ENCODE measurements around the gene RFPL3. TPM values are rescaled to one million over a fixed set of nuclear protein-coding genes. Genes with fewer than 3 reads are reported as not detected.

The RFPL3 gene
- total and polyA plus RNA-seq, 2 donors (not counting 1 experiment from before 2014, with no cell fraction given), result not detected

- no peaks in the 10 kb centered on the region for H3K36me3 ChIP-seq (replicated peaks in 1 of 2; ENCODE audit: control extremely low read depth in 1 of 2, control insufficient read depth in 1 of 2, extremely low read depth in 1 of 2, insufficient read depth in 2 of 2, low read length in 1 of 2)
- H3K4me3 ChIP-seq (ENCODE audit: control extremely low read depth in 1 of 5, extremely low read depth in 1 of 5, insufficient read depth in 1 of 5, low read depth in 2 of 5, low read length in 4 of 5), result no peak overlapping the region
- ATAC-seq (ENCODE audit: low read depth) (no peak), DNase-seq (no peak)
- no peak overlapping the region for H3K4me2 ChIP-seq (replicated peaks; ENCODE audit: low read depth, low read length, poor library complexity, severe bottlenecking)
- no peak overlapping the region for H2AFZ ChIP-seq (ENCODE audit: insufficient read depth, low read depth, low read length, poor library complexity, severe bottlenecking)
- ChIA-PET POLR2A (no interaction called here), CTCF (no interaction called here)
- 83% methylated on average over 7 of the region's 7 CpGs for WGBS (ENCODE audit: insufficient coverage)
- Mint-ChIP-seq H3K9me3 (ENCODE audit: insufficient read depth) (no peaks in the 10 kb centered on the region), H3K4me3 (no peak overlapping the region), H3K27me3 (no peaks in the 10 kb centered on the region), H3K27ac (no peak overlapping the region), H3K4me1 (no peaks in the 10 kb centered on the region)
- H3K9me3 ChIP-seq (ENCODE audit: control extremely low read depth in 1 of 3, control insufficient read depth in 2 of 3, insufficient read depth in 1 of 3, low read length in 2 of 3), result peaks cover 0 to 8% (median 2%) of the 10 kb centered on the region in 3 donors
- no peak for TF ChIP-seq EZH2 (IDR thresholded peaks at IDR 0.05; ENCODE audit: borderline replicate concordance, insufficient read depth, low read depth, low read length, poor library complexity, severe bottlenecking)
- no peak for TF ChIP-seq CTCF (IDR thresholded peaks at IDR 0.05)
- H3K79me2 ChIP-seq (ENCODE audit: control insufficient read depth, insufficient read depth, low read length), result no peaks in the 10 kb centered on the region
- no peaks in the 10 kb centered on the region for H4K20me1 ChIP-seq (ENCODE audit: control insufficient read depth, insufficient read depth, low read length, poor library complexity, severe bottlenecking)
- H3K27me3 ChIP-seq (replicated peaks in 1 of 4; ENCODE audit: control extremely low read depth in 1 of 4, control insufficient read depth in 3 of 4, insufficient read depth in 4 of 4, low read length in 3 of 4), result no peaks in the 10 kb centered on the region
- no peak overlapping the region for H3K27ac ChIP-seq (ENCODE audit: low read length in 2 of 2)
- H3K4me1 ChIP-seq (ENCODE audit: control insufficient read depth in 2 of 2, insufficient read depth in 2 of 2, low read length in 2 of 2), result no peaks in the 10 kb centered on the region
- intact Hi-C loops (cut with micrococcal nuclease), result no loop called here
- no peak overlapping the region for H3K9ac ChIP-seq (ENCODE audit: low read length)
Measured at GRCh38 chr22:32325811-32326237, 31.8 kb upstream of the RFPL3 start.

- TF ChIP-seq CTCF (IDR thresholded peaks at IDR 0.05) (no peak), EZH2 (IDR thresholded peaks at IDR 0.05; ENCODE audit: borderline replicate concordance, insufficient read depth, low read depth, low read length, poor library complexity, severe bottlenecking) (no peak)
- Mint-ChIP-seq H3K27me3 (no peaks in the 10 kb centered on the region), H3K27ac (no peak overlapping the region), H3K4me3 (no peak overlapping the region), H3K9me3 (ENCODE audit: insufficient read depth) (no peaks in the 10 kb centered on the region), H3K4me1 (no peaks in the 10 kb centered on the region)
- WGBS (ENCODE audit: insufficient coverage), result 96% methylated on average over 9 of the region's 10 CpGs
- CTCF ChIA-PET, result no interaction called here
- no peak overlapping the region for H2AFZ ChIP-seq (ENCODE audit: insufficient read depth, low read depth, low read length, poor library complexity, severe bottlenecking)
- no peaks in the 10 kb centered on the region for H4K20me1 ChIP-seq (ENCODE audit: control insufficient read depth, insufficient read depth, low read length, poor library complexity, severe bottlenecking)
- H3K4me3 ChIP-seq (ENCODE audit: control extremely low read depth in 1 of 5, extremely low read depth in 1 of 5, insufficient read depth in 1 of 5, low read depth in 2 of 5, low read length in 4 of 5), result no peak overlapping the region
- no peak overlapping the region for H3K4me2 ChIP-seq (replicated peaks; ENCODE audit: low read depth, low read length, poor library complexity, severe bottlenecking)
- no peaks in the 10 kb centered on the region for H3K27me3 ChIP-seq (replicated peaks in 1 of 4; ENCODE audit: control extremely low read depth in 1 of 4, control insufficient read depth in 3 of 4, insufficient read depth in 4 of 4, low read length in 3 of 4)
- no peak overlapping the region for H3K9ac ChIP-seq (ENCODE audit: low read length)
- no peak for ATAC-seq (ENCODE audit: low read depth)
- H3K79me2 ChIP-seq (ENCODE audit: control insufficient read depth, insufficient read depth, low read length), result no peaks in the 10 kb centered on the region
- no peak overlapping the region for H3K27ac ChIP-seq (ENCODE audit: low read length in 2 of 2)
- peaks cover 0 to 8% (median 2%) of the 10 kb centered on the region in 3 donors for H3K9me3 ChIP-seq (ENCODE audit: control extremely low read depth in 1 of 3, control insufficient read depth in 2 of 3, insufficient read depth in 1 of 3, low read length in 2 of 3)
- intact Hi-C loops (cut with micrococcal nuclease), result no loop called here
- DNase-seq, result no peak
- no peaks in the 10 kb centered on the region for H3K4me1 ChIP-seq (ENCODE audit: control insufficient read depth in 2 of 2, insufficient read depth in 2 of 2, low read length in 2 of 2)
- POLR2A ChIA-PET, result no interaction called here
- no peaks in the 10 kb centered on the region for H3K36me3 ChIP-seq (replicated peaks in 1 of 2; ENCODE audit: control extremely low read depth in 1 of 2, control insufficient read depth in 1 of 2, extremely low read depth in 1 of 2, insufficient read depth in 2 of 2, low read length in 1 of 2)
Measured at GRCh38 chr22:32326647-32327046, 31.0 kb upstream of the RFPL3 start.
